ENCODE measurements around the gene APPL2. TPM values are rescaled to one million over a fixed set of nuclear protein-coding genes. Genes with fewer than 3 reads are reported as not detected.
A peak's percentile ranks its signal among the peaks of the same experiment; 100 is the strongest.

The APPL2 gene
- polyA plus RNA-seq, 3 donors = 6.4 to 19.8 (median 9.0) TPM

DNA sequence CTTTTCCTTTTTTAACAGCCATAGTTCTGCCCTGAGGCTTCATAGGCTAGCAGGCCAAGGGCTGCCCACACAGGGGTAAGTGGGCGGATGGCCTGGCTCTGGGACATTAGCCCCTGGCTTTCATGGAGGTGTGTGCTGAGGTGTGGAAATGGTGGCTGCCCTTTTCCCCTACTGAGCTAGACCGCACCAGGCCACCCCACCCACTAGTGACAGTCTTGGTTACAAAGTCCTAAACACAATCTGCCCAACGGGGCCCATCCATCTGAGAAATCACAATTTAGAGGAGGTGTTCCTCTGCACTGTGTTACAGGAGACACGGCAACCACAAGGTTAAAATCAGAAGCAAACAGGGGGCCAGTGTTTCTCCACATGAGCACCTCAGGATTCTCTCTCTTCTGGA lies 35.6 kb downstream of the APPL2 start:
- no peak overlapping the region for H3K4me2 ChIP-seq (replicated peaks; ENCODE audit: extremely low read depth, low read length, poor library complexity, severe bottlenecking)
- H3K36me3 ChIP-seq (replicated peaks in 1 of 2; ENCODE audit: control insufficient read depth in 1 of 2, insufficient read depth in 2 of 2, low read length in 2 of 2) = peaks cover 31 to 74% of the 10 kb centered on the region in 2 donors
- H3K79me2 ChIP-seq (ENCODE audit: insufficient read depth, low read length) = no peaks in the 10 kb centered on the region
- H3K4me3 ChIP-seq (replicated peaks in 1 of 3; ENCODE audit: low read depth in 2 of 3, low read length in 3 of 3) = no peak overlapping the region
- Mint-ChIP-seq H3K9me3 (no peaks in the 10 kb centered on the region), H3K4me1 (peaks cover 7% of the 10 kb centered on the region), H3K4me3 (no peak overlapping the region), H3K27me3 (ENCODE audit: low read depth in 3 of 3) (peaks cover 0 to 5% (median 4%) of the 10 kb centered on the region in 3 donors), H3K36me3 (peaks cover 36 to 62% of the 10 kb centered on the region in 2 donors), H3K27ac (no peak overlapping the region)
- intact Hi-C loops (cut with micrococcal nuclease) = no loop called here
- no peak overlapping the region for H2AFZ ChIP-seq (ENCODE audit: insufficient read depth, low read depth, low read length, poor library complexity, severe bottlenecking)
- no peak overlapping the region for H3K9ac ChIP-seq (ENCODE audit: insufficient read depth, low read length, poor library complexity, severe bottlenecking)
- no peaks in the 10 kb centered on the region for H3K27me3 ChIP-seq (ENCODE audit: control insufficient read depth in 2 of 2, insufficient read depth in 2 of 2, low read length in 2 of 2)
- H3K27ac ChIP-seq (ENCODE audit: low read depth in 1 of 2, low read length in 2 of 2) = no peak overlapping the region
- no peaks in the 10 kb centered on the region for H3K9me3 ChIP-seq (replicated peaks in 1 of 2; ENCODE audit: control insufficient read depth in 1 of 2, insufficient read depth in 1 of 2, low read length in 2 of 2)
- peaks cover 31% of the 10 kb centered on the region for H4K20me1 ChIP-seq (ENCODE audit: insufficient read depth, low read length)
- no peak for DNase-seq
- TF ChIP-seq, protein P1, sequence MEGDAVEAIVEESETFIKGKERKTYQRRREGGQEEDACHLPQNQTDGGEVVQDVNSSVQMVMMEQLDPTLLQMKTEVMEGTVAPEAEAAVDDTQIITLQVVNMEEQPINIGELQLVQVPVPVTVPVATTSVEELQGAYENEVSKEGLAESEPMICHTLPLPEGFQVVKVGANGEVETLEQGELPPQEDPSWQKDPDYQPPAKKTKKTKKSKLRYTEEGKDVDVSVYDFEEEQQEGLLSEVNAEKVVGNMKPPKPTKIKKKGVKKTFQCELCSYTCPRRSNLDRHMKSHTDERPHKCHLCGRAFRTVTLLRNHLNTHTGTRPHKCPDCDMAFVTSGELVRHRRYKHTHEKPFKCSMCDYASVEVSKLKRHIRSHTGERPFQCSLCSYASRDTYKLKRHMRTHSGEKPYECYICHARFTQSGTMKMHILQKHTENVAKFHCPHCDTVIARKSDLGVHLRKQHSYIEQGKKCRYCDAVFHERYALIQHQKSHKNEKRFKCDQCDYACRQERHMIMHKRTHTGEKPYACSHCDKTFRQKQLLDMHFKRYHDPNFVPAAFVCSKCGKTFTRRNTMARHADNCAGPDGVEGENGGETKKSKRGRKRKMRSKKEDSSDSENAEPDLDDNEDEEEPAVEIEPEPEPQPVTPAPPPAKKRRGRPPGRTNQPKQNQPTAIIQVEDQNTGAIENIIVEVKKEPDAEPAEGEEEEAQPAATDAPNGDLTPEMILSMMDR (IDR thresholded peaks at IDR 0.05) = no peak
- H3K4me1 ChIP-seq (ENCODE audit: control insufficient read depth in 1 of 2, insufficient read depth in 2 of 2, low read length in 2 of 2) = no peaks in the 10 kb centered on the region
- 89% methylated on average over 2 of the region's 4 CpGs for WGBS (ENCODE audit: insufficient coverage)

GRCh38 chr12:105198961-105199360 lies 37.0 kb downstream of the APPL2 start:
- no peak for DNase-seq
- Histone ChIP-seq H3K36me3 (replicated peaks in 1 of 2; ENCODE audit: control insufficient read depth in 1 of 2, insufficient read depth in 2 of 2, low read length in 2 of 2) (peaks cover 28 to 74% of the 10 kb centered on the region in 2 donors), H3K4me3 (replicated peaks in 1 of 3; ENCODE audit: low read depth in 2 of 3, low read length in 3 of 3) (no peak overlapping the region), H3K4me1 (ENCODE audit: control insufficient read depth in 1 of 2, insufficient read depth in 2 of 2, low read length in 2 of 2) (no peaks in the 10 kb centered on the region), H3K79me2 (ENCODE audit: insufficient read depth, low read length) (no peaks in the 10 kb centered on the region), H3K4me2 (replicated peaks; ENCODE audit: extremely low read depth, low read length, poor library complexity, severe bottlenecking) (no peak overlapping the region), H3K27ac (ENCODE audit: low read depth in 1 of 2, low read length in 2 of 2) (no peak overlapping the region), H2AFZ (ENCODE audit: insufficient read depth, low read depth, low read length, poor library complexity, severe bottlenecking) (no peak overlapping the region), H4K20me1 (ENCODE audit: insufficient read depth, low read length) (peaks cover 33% of the 10 kb centered on the region), H3K9ac (ENCODE audit: insufficient read depth, low read length, poor library complexity, severe bottlenecking) (no peak overlapping the region), H3K27me3 (ENCODE audit: control insufficient read depth in 2 of 2, insufficient read depth in 2 of 2, low read length in 2 of 2) (no peaks in the 10 kb centered on the region), H3K9me3 (replicated peaks in 1 of 2; ENCODE audit: control insufficient read depth in 1 of 2, insufficient read depth in 1 of 2, low read length in 2 of 2) (no peaks in the 10 kb centered on the region)
- 20% methylated on average over 1 of the region's 6 CpGs for WGBS (ENCODE audit: insufficient coverage)
- Mint-ChIP-seq H3K9me3 (no peaks in the 10 kb centered on the region), H3K4me1 (peaks cover 7% of the 10 kb centered on the region), H3K4me3 (no peak overlapping the region), H3K27me3 (ENCODE audit: low read depth in 3 of 3) (peaks cover 0 to 5% (median 4%) of the 10 kb centered on the region in 3 donors), H3K36me3 (peaks cover 30 to 64% of the 10 kb centered on the region in 2 donors), H3K27ac (peak overlapping the region in 1 of 7 donors; percentile 73)
- TF ChIP-seq, protein P1 (IDR thresholded peaks at IDR 0.05) = no peak
- intact Hi-C loops (cut with micrococcal nuclease) = no loop called here
